ENCODE results near the gene SUFU.
"Not testable (repeated sequence)": the region's sequence is repeated elsewhere in the genome, so short reads cannot be mapped to it uniquely, and the experiment has no call there.

The SUFU gene

DNA sequence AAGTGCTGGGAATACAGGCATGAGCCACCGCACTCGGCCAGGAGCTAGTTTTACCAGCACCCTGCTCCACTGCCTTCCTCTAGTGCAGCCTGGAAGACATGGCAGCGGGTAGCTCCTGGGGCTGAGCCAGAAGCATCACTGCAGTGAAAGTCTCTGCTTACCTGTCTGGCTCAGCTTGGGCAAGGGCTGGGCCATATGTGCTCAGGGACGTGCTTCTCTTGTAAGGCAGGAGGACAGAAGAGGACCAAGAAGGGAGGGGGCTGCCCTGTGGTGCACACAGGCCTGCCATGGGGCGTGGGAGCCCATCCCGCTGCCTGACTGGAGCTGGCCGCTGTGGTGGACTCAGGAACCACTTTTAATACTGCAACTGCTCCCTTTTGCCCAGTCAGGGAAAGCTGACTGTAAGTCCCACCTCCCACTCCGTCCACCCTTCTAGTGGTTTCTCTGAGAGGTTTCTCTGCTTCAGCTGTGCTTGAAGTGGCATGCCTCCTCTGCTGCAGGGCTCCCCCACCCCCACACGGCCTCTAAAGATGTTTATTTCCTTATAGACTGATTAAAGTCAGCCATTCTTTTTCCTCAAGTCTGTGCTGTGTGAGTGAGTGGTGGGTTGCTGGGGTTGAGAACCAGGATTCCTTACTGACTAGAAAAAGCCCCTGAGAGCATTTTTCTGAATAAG, 27.2 kb upstream of the SUFU start:
- DNase-seq (ENCODE audit: insufficient read length, low spot score) (no peak), FAIRE-seq (no peak)

DNA sequence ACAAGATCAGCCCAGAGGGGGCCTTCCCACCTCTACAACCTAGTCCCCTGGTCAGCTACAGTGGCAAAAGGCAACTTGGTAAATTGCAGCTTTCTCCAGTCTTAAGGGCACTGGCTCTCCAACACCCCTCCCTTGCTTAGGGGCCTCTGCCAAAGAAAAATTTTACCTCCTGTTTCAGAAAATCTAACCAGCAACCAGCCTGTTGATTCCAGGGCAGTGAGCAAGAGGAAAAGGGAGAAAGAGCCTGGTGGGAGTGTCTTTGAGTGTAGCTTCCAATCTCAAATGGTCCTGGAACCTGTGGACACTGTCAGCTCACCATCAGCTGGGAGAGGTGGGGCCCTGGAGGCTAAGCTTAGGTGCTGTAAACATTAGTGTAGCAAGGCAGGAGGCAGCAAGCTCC, 24.1 kb upstream of the SUFU start:
- no peak for DNase-seq (ENCODE audit: insufficient read length, low spot score)
- no peak for FAIRE-seq

DNA sequence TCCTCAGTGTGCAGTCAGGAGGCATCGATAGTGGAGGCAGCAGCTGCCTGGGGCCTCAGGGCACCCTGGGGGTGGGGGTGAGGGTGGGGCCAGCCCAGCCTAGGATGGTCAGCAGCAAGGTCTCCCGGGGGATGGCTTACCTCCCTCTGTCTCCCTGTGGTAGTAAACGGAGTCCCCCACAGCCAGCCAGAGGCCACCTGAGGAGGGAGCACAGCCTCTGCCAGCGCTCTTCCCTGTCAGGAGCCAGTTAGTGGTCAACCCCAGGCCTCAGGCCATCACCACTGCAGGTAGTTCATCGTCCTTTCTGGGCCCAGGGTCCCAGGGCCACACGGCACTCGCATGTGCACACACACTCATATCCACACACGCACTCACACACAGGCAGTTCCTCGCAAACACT, 23.4 kb upstream of the SUFU start:
- DNase-seq (ENCODE audit: insufficient read length, low spot score) (no peak), FAIRE-seq (no peak)

DNA sequence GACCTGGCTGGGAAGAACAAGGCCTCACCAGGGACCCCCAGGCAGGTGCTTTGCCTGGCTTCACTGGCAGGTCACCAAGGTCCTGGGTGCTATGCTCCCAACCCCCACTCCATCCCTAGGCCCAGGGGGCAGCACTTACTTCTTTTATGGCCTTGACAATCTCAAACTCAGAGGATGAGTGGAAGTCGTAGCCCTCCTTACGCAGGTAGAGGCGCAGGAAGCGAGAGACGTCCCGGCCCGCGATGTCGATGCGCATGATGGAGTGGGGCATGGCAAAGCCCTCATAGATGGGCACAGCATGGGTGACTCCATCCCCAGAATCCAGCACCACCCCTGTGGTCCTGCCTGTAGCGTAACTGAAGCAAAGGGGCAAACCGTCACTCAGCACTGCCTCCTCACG, 19.8 kb upstream of the SUFU start:
- FAIRE-seq (no peak), DNase-seq (ENCODE audit: insufficient read length, low spot score) (no peak)

DNA sequence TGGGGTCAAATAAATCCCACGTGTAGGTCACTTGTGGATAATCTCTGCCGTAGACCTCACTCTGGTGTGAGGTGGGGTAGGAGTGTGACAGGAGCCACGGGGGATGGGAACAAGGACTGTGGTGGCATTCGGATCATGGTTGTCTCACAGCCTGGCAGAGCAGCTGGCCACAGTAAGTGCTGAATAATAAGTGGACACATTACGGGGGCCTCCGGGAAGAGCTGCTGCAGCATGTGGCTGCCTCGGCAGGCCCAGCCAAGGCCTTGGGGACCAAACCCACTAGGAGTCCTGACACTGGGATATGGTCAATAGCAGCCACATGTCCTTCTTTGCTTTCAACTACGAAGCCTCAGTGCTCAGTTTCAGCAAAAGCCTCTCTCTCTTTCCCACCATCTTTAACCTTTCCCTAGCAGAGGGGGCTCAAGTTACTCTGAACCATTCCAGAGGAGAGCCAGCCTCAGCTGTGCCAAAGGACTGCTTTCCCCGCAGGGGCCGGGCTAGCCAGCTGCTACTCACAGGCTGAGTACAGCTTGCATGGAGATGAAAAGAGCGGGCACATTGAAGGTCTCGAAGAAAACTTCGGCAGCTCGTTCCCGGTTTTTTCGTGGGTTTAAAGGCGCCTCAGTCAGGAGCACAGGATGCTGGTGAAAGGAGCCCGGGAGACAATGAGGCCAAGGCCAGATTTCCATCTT, 18.5 kb upstream of the SUFU start:
- DNase-seq (ENCODE audit: insufficient read length, low spot score) (no peak), FAIRE-seq (no peak)

DNA sequence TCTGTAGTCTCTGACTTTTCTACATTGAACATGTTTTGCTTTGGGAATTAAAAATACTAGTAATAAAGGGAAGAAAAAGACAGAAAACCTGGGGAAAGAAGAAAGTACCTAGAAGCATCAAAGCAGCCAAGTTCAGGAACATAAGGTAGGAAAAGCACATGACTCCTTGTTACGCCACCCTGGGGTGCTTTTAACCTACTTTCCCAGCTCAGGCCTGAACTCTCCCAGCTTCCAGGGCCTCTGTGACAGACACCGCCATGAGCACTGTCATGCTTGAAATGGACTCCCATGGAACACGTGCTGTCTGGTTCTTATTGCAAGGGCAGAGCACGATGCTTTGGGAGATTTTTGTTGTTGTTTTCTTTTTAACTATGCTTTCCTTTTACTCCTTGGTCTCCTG, 12.6 kb upstream of the SUFU start:
- DNase-seq (ENCODE audit: insufficient read length, low spot score) (no peak), FAIRE-seq (no peak)

DNA sequence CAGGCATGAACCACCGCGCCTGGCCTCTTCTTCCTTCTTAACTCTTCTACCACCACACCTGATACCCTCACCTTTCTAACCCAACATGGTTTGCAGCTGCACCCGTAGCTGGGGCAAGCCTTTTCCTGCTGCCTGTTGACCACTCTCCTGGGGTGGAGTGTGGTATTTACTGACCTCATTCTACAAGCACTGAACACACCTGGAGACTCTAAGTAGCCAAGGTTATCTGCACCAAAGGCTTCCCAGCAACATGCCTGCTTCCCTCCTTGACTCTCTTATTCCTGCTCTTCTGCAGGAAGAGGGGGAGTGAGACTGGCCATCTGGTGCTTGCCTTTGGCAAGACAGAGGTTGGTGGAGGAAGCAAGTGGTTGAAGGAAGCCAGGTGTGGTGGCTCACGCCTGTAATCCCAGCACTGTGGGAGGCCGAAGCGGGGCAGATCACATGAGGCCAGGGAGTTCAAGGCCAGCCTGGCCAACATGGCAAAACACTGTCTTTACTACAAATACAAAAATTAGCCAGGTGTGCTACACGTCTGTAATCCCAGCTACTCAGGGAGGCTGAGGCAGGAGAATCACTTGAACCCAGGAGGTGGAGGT, 11.3 kb upstream of the SUFU start:
- FAIRE-seq = no peak
- no peak for DNase-seq (ENCODE audit: insufficient read length, low spot score)

DNA sequence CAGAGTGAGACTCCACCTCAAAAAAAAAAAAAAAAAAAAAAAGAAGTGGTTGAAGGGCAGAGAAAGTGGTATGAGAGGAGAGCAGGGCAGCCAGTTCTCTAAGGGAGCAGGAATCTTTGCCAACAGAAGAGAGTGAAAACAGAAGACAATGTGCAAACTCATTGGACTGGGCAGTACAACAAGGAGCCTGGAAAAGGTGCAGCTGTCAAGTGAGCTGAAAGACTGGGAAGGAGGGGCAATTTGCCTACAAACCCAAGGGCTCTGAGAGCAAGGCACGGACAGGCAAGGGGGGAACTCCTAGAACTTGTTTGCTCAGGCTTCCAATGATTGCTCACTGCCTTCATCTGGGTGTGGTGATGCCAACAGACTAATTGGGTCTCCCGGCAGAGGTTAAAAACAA, 10.8 kb upstream of the SUFU start:
- FAIRE-seq (no peak), DNase-seq (ENCODE audit: insufficient read length, low spot score) (no peak)

DNA sequence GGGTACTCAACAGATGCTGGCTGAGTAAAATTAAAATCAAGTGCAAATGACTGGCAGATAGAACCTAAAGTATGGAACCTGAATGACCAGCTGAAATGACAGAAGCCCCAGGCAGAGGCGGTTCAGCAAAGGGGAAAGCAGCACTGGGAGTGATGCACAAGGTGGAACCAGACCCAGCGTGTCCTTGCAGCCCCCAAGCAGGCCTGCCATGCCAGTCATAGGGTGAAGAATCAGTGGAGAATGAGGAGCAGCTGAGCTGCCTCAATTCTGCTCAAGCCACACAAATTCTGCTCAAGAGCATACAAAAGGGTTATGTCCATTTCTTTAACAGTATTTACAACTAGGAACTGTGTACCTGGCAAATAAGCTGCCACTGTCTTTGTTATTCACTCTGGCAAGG, 10.0 kb upstream of the SUFU start:
- FAIRE-seq (no peak), DNase-seq (ENCODE audit: insufficient read length, low spot score) (no peak)

DNA sequence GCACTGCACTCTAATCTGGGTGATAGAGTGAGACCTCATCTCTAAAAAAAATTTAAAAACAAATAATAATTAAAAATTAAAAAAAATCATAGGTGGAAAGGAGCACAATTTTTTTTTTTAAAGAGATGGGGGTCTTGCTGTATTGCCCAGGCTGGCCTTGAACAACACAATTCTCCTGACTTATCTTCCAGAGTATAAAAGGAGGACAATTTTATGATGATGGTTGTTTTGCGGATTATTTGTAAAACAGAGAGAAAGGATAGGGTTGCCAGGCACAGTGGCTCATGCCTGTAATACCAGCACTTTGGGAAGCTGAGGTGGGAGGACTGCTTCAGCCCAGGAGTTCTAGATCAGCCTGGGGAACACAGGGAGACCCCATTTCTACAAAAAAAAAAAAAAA, 6.2 kb upstream of the SUFU start:
- FAIRE-seq (no peak), DNase-seq (ENCODE audit: insufficient read length, low spot score) (no peak)

DNA sequence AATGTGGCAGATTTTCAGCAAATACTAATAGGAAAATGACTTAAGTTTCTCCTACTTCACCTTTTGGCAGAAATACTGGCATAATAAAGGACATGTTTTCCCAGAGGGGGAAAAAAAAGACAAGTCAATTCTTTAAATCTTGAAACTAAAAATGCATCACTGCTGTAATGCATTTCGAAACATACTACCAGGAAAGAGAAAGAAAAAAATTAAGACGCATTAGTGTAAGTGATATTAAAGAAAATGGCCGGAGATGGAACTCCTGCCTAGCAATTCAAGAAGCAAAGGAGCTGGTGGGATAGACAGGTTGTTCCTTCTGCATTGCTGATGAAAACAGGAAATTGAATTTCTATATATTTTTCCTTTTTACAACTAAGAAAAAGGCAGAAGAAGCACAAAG, 4.4 kb upstream of the SUFU start:
- DNase-seq (ENCODE audit: insufficient read length, low spot score) = no peak
- no peak for FAIRE-seq

DNA sequence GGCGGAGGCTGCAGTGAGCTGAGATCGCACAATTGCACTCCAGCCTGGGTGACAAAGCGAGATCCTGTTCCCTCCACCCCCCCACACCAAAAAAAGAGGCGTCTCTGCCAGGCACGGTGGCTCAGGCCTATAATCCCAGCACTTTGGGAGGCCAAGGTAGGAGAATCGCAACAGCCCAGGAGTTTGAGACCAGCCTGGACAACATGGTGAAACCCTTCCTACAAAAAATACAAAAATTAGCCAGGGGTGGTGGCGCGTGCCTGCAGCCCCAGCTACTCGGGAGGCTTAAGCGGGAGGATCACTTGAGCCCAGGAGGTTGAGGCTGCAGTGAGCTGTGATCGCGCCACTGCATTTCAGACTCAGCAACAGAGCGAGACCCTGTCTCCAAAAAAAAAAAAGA, 3.1 kb upstream of the SUFU start:
- not testable (repeated sequence) for DNase-seq (ENCODE audit: insufficient read length, low spot score); FAIRE-seq

DNA sequence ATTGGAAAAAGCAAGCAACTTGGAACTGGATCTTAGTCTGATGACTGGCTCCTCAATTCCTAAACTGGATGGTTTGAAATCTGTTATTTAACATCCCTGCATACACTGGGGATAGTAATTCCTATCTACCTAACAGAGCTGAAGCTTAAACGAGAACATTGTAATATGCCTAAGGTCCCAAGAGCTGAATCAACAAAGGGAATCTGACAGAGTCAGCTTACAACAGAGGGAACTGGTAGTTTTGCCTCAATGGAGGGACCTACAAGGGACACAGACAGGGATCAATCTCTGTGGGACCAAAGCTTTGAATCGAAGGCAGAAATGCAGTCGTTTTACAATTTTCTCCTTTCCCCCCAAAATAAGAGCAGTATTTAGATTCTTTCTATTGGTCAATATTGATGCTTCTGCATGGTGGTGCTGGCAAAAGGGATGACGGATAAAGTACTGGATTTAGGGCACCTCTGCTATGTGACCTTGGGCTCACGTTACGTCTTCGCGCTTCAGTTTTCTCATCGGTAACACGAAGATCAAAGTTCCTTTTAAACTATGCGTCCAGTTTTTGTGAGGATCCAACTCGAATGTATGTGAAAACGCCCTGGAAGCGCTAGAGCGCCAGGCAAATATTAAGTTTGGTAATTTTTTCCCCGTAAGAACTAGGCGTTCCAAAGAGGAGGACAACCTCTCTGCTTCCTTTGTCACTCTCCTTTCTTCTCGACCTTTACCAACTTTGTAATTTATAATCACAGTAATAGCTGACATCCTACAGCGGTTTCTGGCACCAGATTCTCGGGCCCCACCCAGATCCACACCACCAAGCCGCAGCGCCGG, 2.4 kb upstream of the SUFU start:
- FAIRE-seq (peak; percentile 61), DNase-seq (ENCODE audit: insufficient read length, low spot score) (no peak)

DNA sequence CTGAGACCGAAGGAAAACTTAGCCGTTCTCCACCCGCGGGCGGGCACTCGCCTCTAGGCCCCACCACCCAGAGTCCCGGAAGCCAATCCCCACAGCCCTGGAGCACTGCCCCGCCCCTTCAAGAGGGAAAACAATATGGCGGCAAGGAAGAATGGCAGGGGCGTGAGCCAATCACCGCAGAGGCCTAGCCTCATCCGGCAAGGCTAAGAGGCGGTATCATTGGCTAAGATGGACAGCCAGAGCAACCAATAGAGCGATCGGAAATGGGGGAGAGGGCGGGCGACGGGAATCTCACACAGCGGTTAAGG, 1.8 kb upstream of the SUFU start:
- FAIRE-seq = peak; percentile 98
- DNase-seq (ENCODE audit: insufficient read length, low spot score) = peak; percentile 88

DNA sequence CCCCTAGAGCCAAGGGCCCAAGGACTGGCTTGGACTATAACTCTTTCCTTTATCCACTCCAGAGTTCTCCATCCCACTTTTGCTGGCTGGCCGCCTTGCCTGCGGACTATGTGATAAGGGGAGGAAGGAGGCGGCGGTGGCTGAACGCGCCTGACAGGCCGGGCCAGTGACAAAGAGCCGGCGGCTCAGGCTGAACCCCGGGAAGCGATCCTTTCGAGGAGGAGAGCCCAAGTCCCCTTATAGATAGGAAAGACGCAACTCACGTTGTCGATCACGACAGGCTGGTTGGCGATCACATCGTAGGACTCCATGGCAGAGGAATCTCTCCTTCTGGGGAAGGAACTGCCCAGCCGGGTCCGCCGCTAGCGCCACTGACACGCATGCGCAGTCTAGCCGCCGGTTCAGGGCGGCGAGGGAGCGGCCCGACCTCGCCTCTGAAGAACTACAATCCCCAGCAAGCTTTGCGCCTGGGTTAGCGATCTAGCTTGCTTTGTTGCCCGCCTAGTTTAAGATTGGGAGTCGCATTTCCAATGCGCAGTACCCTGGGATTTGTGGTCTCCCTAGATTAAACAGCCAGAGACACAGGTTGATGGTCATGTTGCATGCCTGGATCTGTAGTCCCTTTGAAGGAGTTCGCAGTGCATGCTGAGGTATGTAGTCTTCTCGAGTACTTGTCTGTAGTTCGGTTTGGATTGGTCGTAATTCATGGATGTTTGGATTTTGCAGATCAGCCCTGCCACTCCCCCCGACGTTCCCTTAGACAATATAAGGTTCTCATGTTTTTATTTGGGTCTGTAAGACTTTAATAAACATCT, 1.2 kb upstream of the SUFU start, which contains the start of gene ACTR1A:
Gene ACTR1A (minus strand): TSS at position 376 of the 815 bp plus-strand sequence. CDS start 65 bp downstream, at position 311.
- DNase-seq (ENCODE audit: insufficient read length, low spot score) (peak; percentile 74), FAIRE-seq (no peak)

DNA sequence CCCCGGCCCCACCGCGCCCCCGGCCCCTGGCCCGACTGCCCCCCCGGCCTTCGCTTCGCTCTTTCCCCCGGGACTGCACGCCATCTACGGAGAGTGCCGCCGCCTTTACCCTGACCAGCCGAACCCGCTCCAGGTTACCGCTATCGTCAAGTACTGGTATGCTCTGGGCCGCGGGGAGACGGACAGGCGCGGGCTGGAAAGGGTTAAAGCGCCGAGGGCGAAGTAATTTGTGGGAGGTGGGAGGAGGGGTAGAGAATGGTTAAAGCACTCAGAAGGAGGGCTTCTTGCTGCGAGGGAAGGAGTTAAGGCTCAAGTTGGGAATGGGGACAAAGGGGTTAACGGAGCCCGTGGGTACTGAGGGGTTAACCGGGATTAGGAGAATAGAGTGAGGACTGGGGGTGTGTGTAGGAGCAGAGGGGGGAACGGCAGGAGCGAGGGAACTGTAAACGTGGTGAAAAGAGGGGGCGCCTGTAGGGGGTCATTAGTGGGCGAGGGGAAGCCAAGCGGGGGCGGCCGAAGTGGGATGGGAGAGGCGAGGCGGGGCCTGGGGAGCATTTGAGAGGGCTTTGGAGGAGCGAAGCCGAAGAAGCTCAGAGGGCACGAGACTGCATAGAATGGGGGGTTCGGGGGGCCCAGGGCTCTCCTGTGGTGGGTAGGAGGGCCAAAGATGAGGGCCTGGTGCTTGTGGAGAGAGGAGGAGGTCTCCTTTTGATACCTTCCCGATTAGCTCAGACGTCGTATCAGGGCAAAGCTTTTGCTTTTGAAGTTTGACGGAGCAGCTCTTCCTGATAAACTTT, 605 bp downstream of the SUFU start:
- DNase-seq (ENCODE audit: insufficient read length, low spot score) (no peak), FAIRE-seq (peak; percentile 67)

DNA sequence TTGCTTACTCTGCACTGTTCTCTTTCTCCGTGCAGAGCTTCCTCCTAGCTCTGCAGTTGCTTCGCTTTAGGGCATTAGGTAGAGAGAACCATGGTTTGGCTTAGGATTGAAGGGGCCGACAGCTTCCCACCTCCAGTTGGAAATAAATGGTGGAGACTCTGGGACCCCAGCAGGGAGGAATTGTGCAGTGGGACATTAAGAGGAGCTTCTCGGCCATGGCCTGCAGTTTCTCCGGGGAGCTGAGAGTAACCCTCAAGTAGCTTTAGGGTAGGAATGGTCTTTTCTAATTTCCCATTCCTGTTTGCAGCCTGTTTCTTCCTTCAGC, 1.2 kb downstream of the SUFU start:
- FAIRE-seq = no peak
- DNase-seq (ENCODE audit: insufficient read length, low spot score) = no peak

DNA sequence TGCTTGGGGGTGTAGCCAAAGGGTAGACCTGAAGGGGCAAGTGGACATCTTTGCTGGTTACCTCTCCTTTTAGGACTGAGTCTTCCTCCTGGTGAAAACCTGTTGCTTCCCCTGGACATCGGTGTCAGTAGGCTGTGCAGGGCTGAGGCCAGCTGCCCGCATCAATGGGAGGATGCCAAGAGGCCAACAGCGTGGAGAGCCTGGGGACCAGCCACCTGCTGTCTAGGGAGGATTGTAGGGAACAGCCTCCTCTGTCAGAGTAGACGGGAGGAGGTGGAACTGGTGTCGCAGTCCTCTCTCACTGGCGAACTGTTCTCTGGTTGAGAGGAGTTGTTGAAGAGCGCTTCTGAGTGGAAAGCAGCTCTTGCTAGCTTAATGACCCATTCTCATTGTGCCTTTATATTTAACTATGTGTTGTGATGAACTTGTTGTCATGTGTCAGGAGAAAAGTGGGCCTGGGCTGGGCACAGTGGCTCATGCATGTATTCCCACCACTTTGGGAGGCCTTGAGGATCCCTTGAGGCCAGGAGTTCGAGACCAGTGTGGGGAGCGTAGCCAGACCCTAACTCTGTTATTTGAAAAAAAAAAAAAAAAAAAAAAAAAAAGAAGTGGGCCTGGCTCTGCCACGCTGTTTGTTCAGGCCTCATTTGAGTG, 1.8 kb downstream of the SUFU start:
- no peak for FAIRE-seq
- DNase-seq (ENCODE audit: insufficient read length, low spot score) = no peak

DNA sequence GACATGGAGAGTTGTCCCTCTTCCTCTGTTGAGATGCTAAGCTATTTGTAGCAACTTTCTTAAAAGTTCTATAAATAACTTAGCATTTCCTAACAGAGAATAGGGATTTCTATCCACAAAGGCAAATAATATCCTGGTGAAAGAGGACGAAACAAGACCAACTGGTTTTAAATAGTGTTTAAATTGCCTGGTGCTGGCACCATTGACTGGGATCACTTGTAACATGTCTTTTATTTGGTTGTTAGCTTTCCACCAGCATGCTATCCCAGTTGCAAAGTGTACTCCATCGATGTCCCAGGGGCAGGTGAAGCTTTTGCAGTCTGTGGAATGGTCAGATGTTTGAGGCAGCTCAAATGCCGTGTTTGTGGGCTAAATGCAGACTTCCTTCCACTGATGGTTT, 3.7 kb downstream of the SUFU start:
- DNase-seq (ENCODE audit: insufficient read length, low spot score) (no peak), FAIRE-seq (no peak)

DNA sequence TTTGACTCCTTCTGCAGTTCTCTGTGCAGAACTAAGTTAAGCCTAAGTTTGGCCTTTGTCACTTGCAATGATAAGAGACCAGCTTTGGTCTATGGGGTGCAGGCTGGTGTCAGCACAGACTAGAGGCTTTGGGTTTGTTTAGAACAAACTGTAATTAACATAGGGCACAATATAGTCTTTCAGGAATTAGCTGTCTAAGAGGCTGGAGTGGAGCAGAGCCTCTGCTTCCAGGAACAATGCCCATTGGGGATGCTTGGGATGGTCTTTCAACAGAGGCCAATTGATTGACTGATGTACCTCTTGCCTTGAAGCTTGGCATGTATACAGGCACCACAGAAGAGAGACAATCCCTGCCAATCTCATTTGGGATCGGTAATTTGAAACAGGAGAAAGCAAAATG, 4.7 kb downstream of the SUFU start:
- DNase-seq (ENCODE audit: insufficient read length, low spot score) = no peak
- no peak for FAIRE-seq
